ENCODE results near the gene COX6A1.

Gene COX6A1

GRCh38 chr12:120402217-120402616 lies 35.7 kb upstream of the COX6A1 start:
- DNase-seq (ENCODE audit: low read depth): no peak
- TF ChIP-seq CTCF (conservative IDR thresholded peaks at IDR 0.05; ENCODE audit: low read depth, low read length): no peak
- H3K4me3 ChIP-seq (ENCODE audit: low read length): no peak overlapping the region

GRCh38 chr12:120403869-120404268 lies 34.0 kb upstream of the COX6A1 start:
- no peak overlapping the region for H3K4me3 ChIP-seq (ENCODE audit: low read length)
- DNase-seq (ENCODE audit: low read depth): no peak
- TF ChIP-seq CTCF (conservative IDR thresholded peaks at IDR 0.05; ENCODE audit: low read depth, low read length): no peak

GRCh38 chr12:120404271-120404670 lies 33.6 kb upstream of the COX6A1 start:
- H3K4me3 ChIP-seq (ENCODE audit: low read length): no peak overlapping the region
- no peak for TF ChIP-seq CTCF (conservative IDR thresholded peaks at IDR 0.05; ENCODE audit: low read depth, low read length)
- DNase-seq (ENCODE audit: low read depth): no peak

GRCh38 chr12:120406069-120406468 lies 31.8 kb upstream of the COX6A1 start:
- no peak for TF ChIP-seq CTCF (conservative IDR thresholded peaks at IDR 0.05; ENCODE audit: low read depth, low read length)
- no peak for DNase-seq (ENCODE audit: low read depth)
- no peak overlapping the region for H3K4me3 ChIP-seq (ENCODE audit: low read length)

GRCh38 chr12:120406553-120406952 lies 31.4 kb upstream of the COX6A1 start:
- H3K4me3 ChIP-seq (ENCODE audit: low read length): no peak overlapping the region
- TF ChIP-seq CTCF (conservative IDR thresholded peaks at IDR 0.05; ENCODE audit: low read depth, low read length): no peak
- no peak for DNase-seq (ENCODE audit: low read depth)

- TF ChIP-seq CTCF (conservative IDR thresholded peaks at IDR 0.05; ENCODE audit: low read depth, low read length): no peak
- no peak for DNase-seq (ENCODE audit: low read depth)
- no peak overlapping the region for H3K4me3 ChIP-seq (ENCODE audit: low read length)
Observed at GRCh38 chr12:120408771-120409170, 29.1 kb upstream of the COX6A1 start.

GRCh38 chr12:120412421-120412820 lies 25.5 kb upstream of the COX6A1 start:
- no peak for TF ChIP-seq CTCF (conservative IDR thresholded peaks at IDR 0.05; ENCODE audit: low read depth, low read length)
- no peak for DNase-seq (ENCODE audit: low read depth)
- no peak overlapping the region for H3K4me3 ChIP-seq (ENCODE audit: low read length)
